Stimulated activated CD4-positive, alpha-beta T cell treated with anti-CD3 and anti-CD28 coated beads, Interleukin-15, amount 100 ng/mL, for 48 hours (primary cell): ENCODE results near the gene ZNF839.

Experiments used
- DNase-seq, 2 donors: peaks; one replicate each; pipeline ENCODE4 v3.0.0-alpha.2; 2020; ENCODE audit warnings: low read depth in 2 of 2

ZNF839 gene

DNA sequence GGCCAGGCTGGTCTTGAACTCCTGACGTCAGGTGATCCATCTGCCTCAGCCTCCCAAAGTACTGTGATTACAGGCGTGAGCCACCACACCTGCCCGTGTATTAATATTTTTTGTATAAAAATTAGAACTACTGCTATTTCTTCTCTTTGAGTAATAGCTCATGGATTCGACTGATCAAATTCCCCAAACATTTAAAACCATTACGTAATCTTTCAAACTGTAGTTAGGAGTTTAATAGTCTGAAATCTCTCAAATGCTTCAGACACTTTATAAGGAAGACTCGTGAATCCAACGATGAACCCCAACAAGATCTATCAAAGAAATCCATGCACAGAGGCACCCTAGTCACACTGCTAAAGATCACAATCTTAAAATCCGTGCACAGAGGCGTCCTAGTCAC lies 59.3 kb downstream of the ZNF839 start:
- DNase-seq, result no peak

DNA sequence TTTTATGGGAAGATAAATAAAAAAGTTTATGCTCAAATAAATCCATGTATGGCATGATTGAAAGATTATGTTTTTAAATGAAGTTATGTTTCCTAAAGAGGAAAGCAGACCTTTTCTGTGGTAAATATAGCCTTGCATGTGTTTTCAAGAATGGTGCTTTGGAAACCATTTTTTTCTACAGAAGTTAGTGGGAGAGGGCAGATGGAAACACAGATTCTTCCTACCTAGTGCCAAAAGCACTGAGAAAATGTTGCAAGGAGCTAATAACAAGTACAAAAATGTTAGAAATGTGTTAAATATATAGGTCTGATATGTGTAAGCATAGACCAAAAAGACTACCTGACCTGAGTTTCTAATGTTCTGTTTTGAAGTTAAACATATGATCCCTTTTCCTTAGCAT lies 67.5 kb downstream of the ZNF839 start:
- no peak for DNase-seq

DNA sequence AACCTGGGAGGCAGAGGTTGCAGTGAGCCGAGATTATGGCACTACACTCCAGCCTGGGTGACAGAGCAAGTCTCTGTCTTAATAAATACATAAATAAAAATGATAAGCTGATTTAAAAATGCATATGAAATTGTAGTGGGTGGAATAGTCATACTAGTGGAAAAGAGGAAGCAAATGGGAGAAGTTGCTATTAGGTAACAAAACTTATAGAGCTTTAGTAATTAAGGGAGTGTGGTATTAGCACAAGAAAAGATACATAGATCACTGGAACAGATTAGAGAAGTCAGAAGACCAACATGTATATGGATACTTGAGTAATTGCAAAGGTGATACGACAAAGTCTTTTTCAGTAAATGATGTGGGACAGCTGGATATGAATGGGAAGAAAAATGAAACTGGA lies 69.7 kb downstream of the ZNF839 start:
- DNase-seq, result no peak

DNA sequence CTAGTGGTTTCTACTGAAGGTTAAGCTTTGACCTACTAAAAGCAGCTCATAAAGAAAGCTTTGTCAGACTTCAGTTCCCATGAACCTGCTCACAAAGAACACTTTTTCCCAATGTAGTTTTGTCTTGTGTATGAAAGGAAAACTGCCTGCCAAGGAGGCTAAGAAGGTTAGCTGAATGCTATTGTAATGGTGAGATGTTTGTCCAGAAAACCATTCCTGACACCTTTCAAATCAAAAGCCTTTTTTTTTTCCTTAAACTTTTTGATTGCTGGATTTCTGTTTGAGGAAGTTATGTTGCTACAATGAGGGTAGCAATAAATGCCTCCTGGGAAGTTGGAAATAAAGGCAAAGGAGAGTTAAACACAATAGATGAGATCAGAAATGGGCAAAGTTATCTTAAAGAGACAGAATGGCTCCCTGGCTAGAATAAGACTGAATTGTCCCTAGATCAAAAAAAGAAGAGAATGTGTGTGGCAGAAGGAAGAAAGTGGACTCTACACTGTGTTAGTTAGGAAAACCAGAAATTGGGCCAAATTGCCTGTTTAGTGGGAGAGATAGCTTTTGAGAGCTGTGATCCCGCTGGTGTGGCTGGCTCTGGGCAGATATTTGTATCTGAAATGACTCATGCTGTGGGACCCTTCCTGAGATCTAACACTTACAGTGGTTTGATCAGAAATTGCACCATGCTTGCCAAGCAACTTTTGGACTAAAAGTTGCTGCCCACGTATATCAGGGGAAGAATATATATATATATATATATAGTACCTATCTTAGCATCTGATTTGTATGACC lies 70.7 kb downstream of the ZNF839 start:
- DNase-seq, result no peak
